Inferior parietal cortex (tissue), 1 donor: Measurements from ENCODE around the gene RLBP1.

ENCODE experiments used
- DNase-seq: peaks from one replicate; pipeline ENCODE4 v3.0.0-alpha.2; 2016; ENCODE audit errors: extremely low spot score

The RLBP1 gene

GRCh38 chr15:89178307-89178977 is 42.9 kb downstream of the RLBP1 start:
- no peak for DNase-seq

- DNase-seq = peak; percentile 88
Observed at GRCh38 chr15:89177633-89178306, 43.6 kb downstream of the RLBP1 start.

GRCh38 chr15:89177116-89177515 is 44.3 kb downstream of the RLBP1 start:
- DNase-seq = no peak

- no peak for DNase-seq
Observed at GRCh38 chr15:89175617-89176191, 45.7 kb downstream of the RLBP1 start.

- DNase-seq = no peak
Observed at GRCh38 chr15:89174476-89174875, 46.9 kb downstream of the RLBP1 start.

GRCh38 chr15:89172921-89173320 is 48.5 kb downstream of the RLBP1 start:
- DNase-seq = no peak

GRCh38 chr15:89171136-89172072 is 50.0 kb downstream of the RLBP1 start:
- peak; percentile 74 for DNase-seq

- no peak for DNase-seq
Observed at GRCh38 chr15:89170364-89170763, 51.0 kb downstream of the RLBP1 start.

GRCh38 chr15:89168316-89168833 is 53.0 kb downstream of the RLBP1 start:
- DNase-seq = no peak

- DNase-seq = peak; percentile 56
Observed at GRCh38 chr15:89167267-89168176, 53.9 kb downstream of the RLBP1 start.

GRCh38 chr15:89165677-89166076 is 55.7 kb downstream of the RLBP1 start:
- DNase-seq = no peak

GRCh38 chr15:89164712-89165211 is 56.6 kb downstream of the RLBP1 start:
- no peak for DNase-seq

- DNase-seq = no peak
Observed at GRCh38 chr15:89163271-89164055, 57.9 kb downstream of the RLBP1 start.

- no peak for DNase-seq
Observed at GRCh38 chr15:89161666-89162065, 59.7 kb downstream of the RLBP1 start.
